ENCODE measurements around the gene CHST9. TPM values are rescaled to one million over a fixed set of nuclear protein-coding genes. Genes with fewer than 3 reads are reported as not detected.

CHST9 gene
- total and polyA plus RNA-seq, 2 of the 4 experiments (the other 2 are of a cell fraction) = not detected

- Histone ChIP-seq H3K14ac (replicated peaks; ENCODE audit: low read depth, low read length) (no peak overlapping the region), H4K91ac (ENCODE audit: insufficient read depth, low read depth, low read length) (no peak overlapping the region), H3K36me3 (ENCODE audit: control insufficient read depth, insufficient read depth, low read length) (no peaks in the 10 kb centered on the region), H2BK20ac (ENCODE audit: low read depth, low read length) (no peak overlapping the region), H3K18ac (ENCODE audit: low read depth, low read length) (no peak overlapping the region), H2BK15ac (ENCODE audit: low read depth, low read length) (no peak overlapping the region), H3K79me1 (ENCODE audit: low read depth in 1 of 2, low read length in 2 of 2) (no peaks in the 10 kb centered on the region), H2AK9ac (replicated peaks; ENCODE audit: low read depth, low read length, poor library complexity) (no peak overlapping the region), H3K9me3 (ENCODE audit: control insufficient read depth, insufficient read depth, low read length) (peaks cover 8% of the 10 kb centered on the region), H3K27ac (ENCODE audit: insufficient read depth, low read length) (no peak overlapping the region), H3K4me2 (ENCODE audit: low read depth, low read length) (no peak overlapping the region), H4K8ac (ENCODE audit: low read depth in 2 of 2, low read length in 2 of 2) (no peak overlapping the region), H3K4me1 (ENCODE audit: control insufficient read depth, insufficient read depth, low read length) (no peaks in the 10 kb centered on the region), H3K27me3 (ENCODE audit: control insufficient read depth, insufficient read depth, low read length) (no peaks in the 10 kb centered on the region), H3K9ac (ENCODE audit: low read depth, low read length) (no peak overlapping the region), H2AK5ac (ENCODE audit: low read depth, low read length) (no peak overlapping the region), H3K4me3 (ENCODE audit: insufficient read depth, low read depth, low read length) (no peak overlapping the region), H3K56ac (ENCODE audit: extremely low read depth, insufficient read depth, low read length) (no peak overlapping the region), H4K20me1 (ENCODE audit: insufficient read depth, low read length) (no peaks in the 10 kb centered on the region), H3K4ac (ENCODE audit: low read depth, low read length) (no peak overlapping the region), H2BK120ac (ENCODE audit: low read depth, low read length) (no peak overlapping the region), H3K9me1 (ENCODE audit: insufficient read depth, low read length) (no peaks in the 10 kb centered on the region), H3K23ac (ENCODE audit: low read depth, low read length) (no peak overlapping the region), H2AFZ (replicated peaks; ENCODE audit: low read length, poor library complexity) (no peak overlapping the region), H2BK5ac (ENCODE audit: low read depth, low read length, poor library complexity, severe bottlenecking) (no peak overlapping the region), H4K5ac (ENCODE audit: low read depth, low read length) (no peak overlapping the region)
- dilution Hi-C loops (cut with HindIII; ENCODE audit: low sequenced_read_pairs, unreplicated experiment) (no loop called here), in situ Hi-C loops (cut with MboI; ENCODE audit: low sequenced_read_pairs) (no loop called here), intact Hi-C loops (cut with micrococcal nuclease) (no loop called here)
- ATAC-seq (ENCODE audit: low read depth) (no peak), DNase-seq (no peak)
- TF ChIP-seq CEBPB (IDR thresholded peaks at IDR 0.05; ENCODE audit: low read depth, low read length) (0 out of 2 replicates have a peak, but pooled peaks have one; percentile 11), FOS (IDR thresholded peaks at IDR 0.05; ENCODE audit: low read depth, low read length) (no peak)
- POLR2A ChIA-PET (ENCODE audit: unreplicated experiment) = no interaction called here
- CTCF ChIA-PET = no interaction called here
- no TSS peak for BruUV-seq (replicated peaks)
- 47% methylated on average over 2 of the region's 4 CpGs; no CpG with 5 or more reads in 1 of the 2 experiments for WGBS, 2 experiments (ENCODE audit: extremely low coverage in 2 of 2, insufficient read length in 1 of 2)
Observed at GRCh38 chr18:27136208-27136535, 48.9 kb downstream of the CHST9 start.

Measured in IMR-90 (cell line).